ENCODE measurements around the gene RXRG.
A peak's percentile ranks its signal among the peaks of the same experiment; 100 is the strongest.

Gene RXRG

GRCh38 chr1:165445388-165445787, 462 bp upstream of the RXRG start:
- peak in 2 of 3 experiments; percentile 56 to 69 for DNase-seq

GRCh38 chr1:165443539-165444311, 1.2 kb downstream of the RXRG start:
- DNase-seq, result peak in 1 of 3 experiments; percentile 49

GRCh38 chr1:165442653-165443052, 2.3 kb downstream of the RXRG start:
- DNase-seq, result no peak

GRCh38 chr1:165442053-165442452, 2.9 kb downstream of the RXRG start:
- DNase-seq, result no peak

GRCh38 chr1:165441166-165441880, 3.6 kb downstream of the RXRG start:
- DNase-seq, result no peak

GRCh38 chr1:165439330-165439729, 5.6 kb downstream of the RXRG start:
- no peak for DNase-seq

- no peak for DNase-seq
Measured at GRCh38 chr1:165436994-165437393, 7.9 kb downstream of the RXRG start.

- no peak for DNase-seq
Measured at GRCh38 chr1:165435801-165436200, 9.1 kb downstream of the RXRG start.

- peak; percentile 46 to 86 (median 64) for DNase-seq
Measured at GRCh38 chr1:165434281-165434680, 10.6 kb downstream of the RXRG start.

- no peak for DNase-seq
Measured at GRCh38 chr1:165431079-165431478, 13.8 kb downstream of the RXRG start.

- DNase-seq, result no peak
Measured at GRCh38 chr1:165426745-165427144, 18.2 kb downstream of the RXRG start.

GRCh38 chr1:165425621-165426020, 19.3 kb downstream of the RXRG start:
- no peak for DNase-seq

GRCh38 chr1:165424454-165425216, 20.3 kb downstream of the RXRG start:
- no peak for DNase-seq

- no peak for DNase-seq
Measured at GRCh38 chr1:165423136-165423535, 21.8 kb downstream of the RXRG start.

GRCh38 chr1:165420655-165421054, 24.3 kb downstream of the RXRG start:
- DNase-seq, result no peak

- DNase-seq, result no peak
Measured at GRCh38 chr1:165419839-165420238, 25.1 kb downstream of the RXRG start.

- no peak for DNase-seq
Measured at GRCh38 chr1:165418195-165418594, 26.7 kb downstream of the RXRG start.

- no peak for DNase-seq
Measured at GRCh38 chr1:165416876-165417275, 28.1 kb downstream of the RXRG start.

- no peak for DNase-seq
Measured at GRCh38 chr1:165415068-165415467, 29.9 kb downstream of the RXRG start.

- DNase-seq, result no peak
Measured at GRCh38 chr1:165414620-165415019, 30.3 kb downstream of the RXRG start.

GRCh38 chr1:165411396-165411795, 33.5 kb downstream of the RXRG start:
- no peak for DNase-seq

- DNase-seq, result no peak
Measured at GRCh38 chr1:165409657-165410358, 35.1 kb downstream of the RXRG start.

GRCh38 chr1:165408518-165408917, 36.4 kb downstream of the RXRG start:
- peak; percentile 17 to 65 (median 54) for DNase-seq
